Right lobe of liver (tissue), 6 donors: ENCODE data around the gene ZSCAN18. TPM values are rescaled to one million over a fixed set of nuclear protein-coding genes. Genes with fewer than 3 reads are reported as not detected.

ENCODE experiments used
- ATAC-seq, 4 donors: fragments of 200-7000 bp; cut with Tn5 transposase; one replicate each; pipeline ENCODE4 v1.9.1; 2020; ENCODE audit warnings: mild to moderate bottlenecking in 4 of 4, moderate library complexity in 4 of 4
- DNase-seq, 3 donors: peaks; one replicate each; pipeline ENCODE4 v3.0.0-alpha.2; 2020
- H3K27ac ChIP-seq, 3 donors: fragments of 200-600 bp; one replicate each; pipeline ENCODE4 v1.8.0; 2022
- H3K27me3 ChIP-seq, 2 donors: fragments of 200-600 bp; one replicate each; pipeline ENCODE4 v1.8.0; 2022
- H3K36me3 ChIP-seq, 4 donors: fragments of 200-600 bp; sonication (generic) in 1 of 4; one replicate each; pipeline versions ENCODE4 v1.5.1 to v1.8.0; 2017 to 2022; ENCODE audit warnings: control low read depth in 1 of 4
- H3K4me1 ChIP-seq, 4 donors: fragments of 200-600 bp; sonication (generic) in 1 of 4; one replicate each; pipeline versions ENCODE4 v1.5.1 to v1.8.0; 2017 to 2022; ENCODE audit warnings: control low read depth in 1 of 4
- H3K4me3 ChIP-seq, 3 donors: fragments of 200-600 bp; one replicate each; pipeline ENCODE4 v1.8.0; 2022
- H3K9me3 ChIP-seq, 4 donors: fragments of 200-600 bp; sonication (generic) in 1 of 4; one replicate each; pipeline versions ENCODE4 v1.5.1 to v1.8.0; 2017 to 2022; ENCODE audit warnings: control low read depth in 1 of 4
- CTCF ChIP-seq, 4 donors: fragments of 200-600 bp in 3 of 4; fragments of 450-650 bp in 1 of 4; IDR thresholded peaks; one replicate each; pipeline versions ENCODE4 v1.5.1 to v1.8.0; 2016 to 2022; ENCODE audit warnings: antibody characterized with exemption in 4 of 4, mild to moderate bottlenecking in 2 of 4
- POLR2A ChIP-seq: fragments of 450-650 bp; IDR thresholded peaks from one replicate; pipeline ENCODE4 v1.6.1; 2017; ENCODE audit warnings: antibody characterized with exemption, mild to moderate bottlenecking
- WGBS: methylation state at CpG from one replicate; pipeline ENCODE4 v1.1.6; 2018; ENCODE audit warnings: low coverage, low lambda C conversion rate; ENCODE audit not compliant: insufficient coverage; ENCODE audit errors: missing lambda C conversion rate; 5-methylcytosine and 5-hydroxymethylcytosine counted together
- intact Hi-C, 2 donors: fragments of 100-400 bp; cut with DNase I; formaldehyde crosslinking; loops; one replicate each; pipeline versions ENCODE4 v1.11.2 to v1.14.1; 2022
- total RNA-seq, 6 experiments: library from RNA; depleted of rRNA in 2 of 6; stranded (reverse); fragments of >200 nt in 2 of 6; fragmentation: NEBNext Ultra II Directional in 3 of 6; extraction: Animal tissue kit (Norgen Biotek cat#: 25700) in 3 of 6; gene quantifications; one replicate each; pipeline versions ENCODE4 v1.1.0 to v1.2.4, GENCODE V29; 2016 to 2023
- donor health status: DM: no; HTN: yes; CAD: no.
- donor health status: DM: no; HTN: no; CAD: no.
- donor health status: DM: no; HTN: no; CAD: no.
- donor health status: DM: no; HTN: yes; CAD: no.
- donor health status: DM: no; HTN: yes; CAD: no.

The ZSCAN18 gene
- total RNA-seq, 6 experiments from 2014 or later, result 6.3 to 17.1 (median 10.7) TPM

- intact Hi-C loops, result no loop called here
- Histone ChIP-seq H3K27ac (no peak overlapping the region), H3K36me3 (no peaks in the 10 kb centered on the region), H3K27me3 (no peaks in the 10 kb centered on the region), H3K9me3 (no peaks in the 10 kb centered on the region), H3K4me3 (no peak overlapping the region), H3K4me1 (no peaks in the 10 kb centered on the region)
- ATAC-seq, result no peak
- peak in 1 of 3 donors; percentile 19 for DNase-seq
- TF ChIP-seq POLR2A (no peak), CTCF (IDR thresholded peaks at IDR 0.05) (no peak)
- WGBS, result no CpG with 5 or more reads among the region's 7 CpGs
These were observed 51.2 kb downstream of the ZSCAN18 start for GRCh38 chr19:58046856-58047255.

GRCh38 chr19:58045411-58046050 lies 52.5 kb downstream of the ZSCAN18 start:
- no peak for ATAC-seq
- Histone ChIP-seq H3K36me3 (no peaks in the 10 kb centered on the region), H3K27me3 (no peaks in the 10 kb centered on the region), H3K4me1 (no peaks in the 10 kb centered on the region), H3K9me3 (no peaks in the 10 kb centered on the region), H3K27ac (no peak overlapping the region), H3K4me3 (no peak overlapping the region)
- TF ChIP-seq POLR2A (no peak), CTCF (IDR thresholded peaks at IDR 0.05) (no peak)
- intact Hi-C loops, result no loop called here
- no peak for DNase-seq
- 83% methylated on average over 1 of the region's 24 CpGs for WGBS

GRCh38 chr19:58044886-58045285 lies 53.1 kb downstream of the ZSCAN18 start:
- no peak for TF ChIP-seq CTCF (IDR thresholded peaks at IDR 0.05)
- no peak for TF ChIP-seq POLR2A
- DNase-seq (no peak), ATAC-seq (no peak)
- H3K27me3 ChIP-seq, result no peaks in the 10 kb centered on the region
- no peaks in the 10 kb centered on the region for H3K36me3 ChIP-seq
- WGBS, result 92% methylated on average over 5 of the region's 26 CpGs
- no peaks in the 10 kb centered on the region for H3K9me3 ChIP-seq
- H3K4me3 ChIP-seq, result no peak overlapping the region
- intact Hi-C loops, result no loop called here
- H3K4me1 ChIP-seq, result no peaks in the 10 kb centered on the region
- H3K27ac ChIP-seq, result no peak overlapping the region

GRCh38 chr19:58044391-58044790 lies 53.6 kb downstream of the ZSCAN18 start:
- Histone ChIP-seq H3K27ac (no peak overlapping the region), H3K27me3 (no peaks in the 10 kb centered on the region), H3K36me3 (no peaks in the 10 kb centered on the region), H3K9me3 (no peaks in the 10 kb centered on the region), H3K4me3 (no peak overlapping the region), H3K4me1 (no peaks in the 10 kb centered on the region)
- ATAC-seq, result no peak
- no peak for DNase-seq
- TF ChIP-seq POLR2A (no peak), CTCF (IDR thresholded peaks at IDR 0.05) (no peak)
- intact Hi-C loops, result no loop called here
- WGBS, result 50% methylated on average over 1 of the region's 42 CpGs
